Gastroesophageal sphincter (tissue), 4 donors: ENCODE data around the gene S100A14. TPM values are rescaled to one million over a fixed set of nuclear protein-coding genes. Genes with fewer than 3 reads are reported as not detected.

Source experiments
- ATAC-seq: fragments of 150-250 bp; one replicate; pipeline ENCODE4 v1.9.1; 2016; ENCODE audit warnings: mild to moderate bottlenecking, moderate library complexity
- H3K27ac ChIP-seq, 4 donors: fragments of 200-600 bp; sonication (generic) in 3 of 4; 1 replicate in 3 of 4; 2 replicates in 1 of 4; pipeline ENCODE4 v1.5.1; 2016 to 2019
- H3K27me3 ChIP-seq: fragments of 200-600 bp; sonication (generic); one replicate; pipeline ENCODE4 v1.5.1; 2019
- H3K36me3 ChIP-seq, 2 donors: fragments of 200-600 bp; sonication (generic); one replicate each; pipeline ENCODE4 v1.5.1; 2019; ENCODE audit warnings: control low read depth in 1 of 2
- H3K4me1 ChIP-seq, 3 donors: fragments of 200-600 bp; sonication (generic); 1 replicate in 2 of 3; 2 replicates in 1 of 3; pipeline ENCODE4 v1.5.1; 2016 to 2019; ENCODE audit warnings: control low read depth in 2 of 3
- H3K4me3 ChIP-seq, 2 donors: fragments of 200-600 bp; sonication (generic); one replicate each; pipeline ENCODE4 v1.5.1; 2019; ENCODE audit warnings: mild to moderate bottlenecking in 1 of 2, moderate library complexity in 1 of 2
- H3K9me3 ChIP-seq, 3 donors: fragments of 200-600 bp; sonication (generic); one replicate each; pipeline ENCODE4 v1.5.1; 2017 to 2019; ENCODE audit warnings: control low read depth in 2 of 3
- CTCF ChIP-seq, 4 experiments: fragments of 200-600 bp in 2 of 4; fragments of 450-650 bp in 2 of 4; sonication (generic) in 1 of 4; IDR thresholded peaks; one replicate each; pipeline ENCODE4 v1.5.1; 2017 to 2019; ENCODE audit warnings: antibody characterized with exemption in 4 of 4, mild to moderate bottlenecking in 2 of 4, moderate library complexity in 2 of 4
- EP300 ChIP-seq: sonication (generic); formaldehyde crosslinking; IDR thresholded peaks from one replicate; pipeline ENCODE4 v1.6.1; 2017; ENCODE audit warnings: antibody characterized with exemption, mild to moderate bottlenecking
- POLR2A ChIP-seq, 2 donors: fragments of 450-650 bp; IDR thresholded peaks; one replicate each; pipeline ENCODE4 v1.6.1; 2017; ENCODE audit warnings: antibody characterized with exemption in 2 of 2, mild to moderate bottlenecking in 2 of 2, moderate library complexity in 1 of 2
- POLR2AphosphoS5 ChIP-seq: sonication (generic); formaldehyde crosslinking; IDR thresholded peaks from one replicate; pipeline ENCODE4 v1.6.1; 2017; ENCODE audit warnings: antibody characterized with exemption
- WGBS, 2 donors: methylation state at CpG; one replicate each; pipeline ENCODE4 v1.1.5; 2018; ENCODE audit warnings: low coverage in 1 of 2; 5-methylcytosine and 5-hydroxymethylcytosine counted together
- total RNA-seq, 4 donors: library from RNA; depleted of rRNA; stranded (reverse); fragments of >200 nt; gene quantifications; one replicate each; pipeline ENCODE4 v1.1.0, GENCODE V29; 2016

The S100A14 gene
- total RNA-seq, 4 donors from 2014 or later, result 0.85 to 82.1 (median 5.0) TPM

- no peaks in the 10 kb centered on the region for H3K9me3 ChIP-seq
- TF ChIP-seq EP300, result no peak
Observed at GRCh38 chr1:153573351-153573750, 42.8 kb downstream of the S100A14 start.

GRCh38 chr1:153572569-153573015 lies 43.5 kb downstream of the S100A14 start:
- 15 to 17% methylated on average over 2 to 3 of the region's 3 CpGs for WGBS, 2 donors
- peak; percentile 92 for TF ChIP-seq POLR2AphosphoS5
- TF ChIP-seq EP300, result no peak
- peak; percentile 57 to 86 (median 76) for TF ChIP-seq CTCF (IDR thresholded peaks at IDR 0.05)
- Histone ChIP-seq H3K36me3 (no peaks in the 10 kb centered on the region), H3K4me1 (peaks cover 6 to 30% (median 11%) of the 10 kb centered on the region in 3 donors), H3K4me3 (no peak overlapping the region), H3K27me3 (no peaks in the 10 kb centered on the region), H3K9me3 (no peaks in the 10 kb centered on the region), H3K27ac (peak overlapping the region in 3 of 4 donors; percentile 55 to 70 (median 62))
- ATAC-seq, result peak; percentile 84

More at GRCh38 chr1:153573351-153573750, 42.8 kb downstream of the S100A14 start:
- Histone ChIP-seq H3K4me3 (no peak overlapping the region), H3K36me3 (no peaks in the 10 kb centered on the region), H3K27ac (peak overlapping the region in 3 of 4 donors; percentile 55 to 70 (median 62)), H3K27me3 (no peaks in the 10 kb centered on the region), H3K4me1 (peaks cover 0 to 22% (median 4%) of the 10 kb centered on the region in 3 donors)
- 53 to 100% methylated on average over 1 to 3 of the region's 3 CpGs for WGBS, 2 donors
- no peak for ATAC-seq

GRCh38 chr1:153571706-153572105 lies 44.4 kb downstream of the S100A14 start:
- H3K9me3 ChIP-seq, result no peaks in the 10 kb centered on the region
- H3K4me1 ChIP-seq, result peaks cover 11 to 39% (median 20%) of the 10 kb centered on the region in 3 donors
- 53 to 65% methylated on average over 4 to 5 of the region's 7 CpGs for WGBS, 2 donors
- TF ChIP-seq EP300 (no peak), POLR2A (IDR thresholded peaks at IDR 0.05) (no peak), POLR2AphosphoS5 (no peak), CTCF (IDR thresholded peaks at IDR 0.05) (no peak)
- H3K27ac ChIP-seq, result peak overlapping the region in 1 of 4 donors; percentile 70
- H3K27me3 ChIP-seq, result no peaks in the 10 kb centered on the region
- ATAC-seq, result no peak
- no peak overlapping the region for H3K4me3 ChIP-seq
- H3K36me3 ChIP-seq, result no peaks in the 10 kb centered on the region

GRCh38 chr1:153570874-153571273 lies 45.3 kb downstream of the S100A14 start:
- no peak for ATAC-seq
- Histone ChIP-seq H3K36me3 (no peaks in the 10 kb centered on the region), H3K9me3 (no peaks in the 10 kb centered on the region), H3K4me1 (peaks cover 17 to 47% (median 29%) of the 10 kb centered on the region in 3 donors), H3K27me3 (no peaks in the 10 kb centered on the region), H3K4me3 (no peak overlapping the region), H3K27ac (no peak overlapping the region)
- 94 to 97% methylated on average over 4 to 5 of the region's 5 CpGs for WGBS, 2 donors
- TF ChIP-seq CTCF (IDR thresholded peaks at IDR 0.05) (no peak), EP300 (no peak), POLR2AphosphoS5 (no peak), POLR2A (IDR thresholded peaks at IDR 0.05) (no peak)

GRCh38 chr1:153569465-153569864 lies 46.7 kb downstream of the S100A14 start:
- no peak for TF ChIP-seq POLR2AphosphoS5
- no peak for TF ChIP-seq POLR2A (IDR thresholded peaks at IDR 0.05)
- TF ChIP-seq CTCF (IDR thresholded peaks at IDR 0.05), result no peak
- TF ChIP-seq EP300, result no peak
- no peak overlapping the region for H3K27ac ChIP-seq
- WGBS, 2 donors, result 82 to 91% methylated on average over 5 to 6 of the region's 8 CpGs
- H3K4me1 ChIP-seq, result peaks cover 22 to 59% (median 35%) of the 10 kb centered on the region in 3 donors
- H3K27me3 ChIP-seq, result no peaks in the 10 kb centered on the region
- no peaks in the 10 kb centered on the region for H3K36me3 ChIP-seq
- ATAC-seq, result no peak
- no peak overlapping the region for H3K4me3 ChIP-seq
- H3K9me3 ChIP-seq, result no peaks in the 10 kb centered on the region
